Kidney (tissue), 14 donors: ENCODE results near the gene MFSD2B. TPM values are rescaled to one million over a fixed set of nuclear protein-coding genes. Genes with fewer than 3 reads are reported as not detected.

Experiments used
- DNase-seq, 5 donors: peaks; one replicate each; pipeline ENCODE4 v3.0.0-alpha.2; 2013 to 2020
- FAIRE-seq: peaks from 2 replicates; lab custom pipeline; 2012; peaks lifted over from hg19 to GRCh38; lab: Jason Lieb, UNC
- H3K27ac ChIP-seq, 2 donors: one replicate each; pipeline ENCODE4 v1.7.0; 2013; ENCODE audit warnings: low read depth in 2 of 2, low read length in 2 of 2, inconsistent platforms in 1 of 2
- H3K27me3 ChIP-seq: one replicate; pipeline ENCODE4 v1.7.1; 2013; ENCODE audit warnings: low read length, inconsistent platforms; ENCODE audit not compliant: control insufficient read depth, insufficient read depth
- H3K36me3 ChIP-seq, 3 donors: one replicate each; pipeline versions ENCODE4 v1.7.0 to v1.7.1; 2013; ENCODE audit warnings: low read length in 3 of 3, control low read depth in 1 of 3, inconsistent platforms in 1 of 3; ENCODE audit not compliant: insufficient read depth in 3 of 3, control insufficient read depth in 2 of 3
- H3K4me1 ChIP-seq, 3 donors: one replicate each; pipeline versions ENCODE4 v1.7.0 to v1.7.1; 2013; ENCODE audit warnings: low read length in 3 of 3, inconsistent platforms in 1 of 3, low read depth in 1 of 3; ENCODE audit not compliant: control insufficient read depth in 2 of 3, insufficient read depth in 2 of 3
- H3K4me3 ChIP-seq, 3 donors: one replicate each; pipeline versions ENCODE4 v1.7.0 to v1.8.1; 2013; ENCODE audit warnings: low read length in 3 of 3, control low read depth in 1 of 3, inconsistent platforms in 1 of 3
- H3K9ac ChIP-seq, 3 donors: one replicate each; pipeline versions ENCODE4 v1.7.0 to v1.7.1; 2013; ENCODE audit warnings: low read length in 3 of 3, control low read depth in 1 of 3, inconsistent platforms in 1 of 3
- H3K9me3 ChIP-seq, 3 donors: one replicate each; pipeline versions ENCODE4 v1.7.0 to v1.7.1; 2013; ENCODE audit warnings: low read length in 3 of 3, control low read depth in 1 of 3, inconsistent platforms in 1 of 3; ENCODE audit not compliant: control insufficient read depth in 2 of 3, insufficient read depth in 1 of 3
- CTCF ChIP-seq: IDR thresholded peaks from 3 replicates; pipeline ENCODE4 v1.5.1; 2012; ENCODE audit warnings: mild to moderate bottlenecking, moderate library complexity, borderline replicate concordance; ENCODE audit not compliant: insufficient read depth; ENCODE audit errors: extremely low read depth
- intact Hi-C: fragments of 100-400 bp; cut with DNase I; formaldehyde crosslinking; loops from one replicate; pipeline ENCODE4 v1.11.1; 2022
- polyA plus RNA-seq: library from polyadenylated mRNA; stranded (reverse); fragments of 350-450 nt; fragmentation: Illumina TruSeq; extraction: RNeasy Lipid Tissue Mini Kit (QIAGEN cat#74804); gene quantifications from one replicate; pipeline ENCODE4 v1.2.3, GENCODE V29; 2014; ENCODE audit warnings: low read depth, low replicate concordance; ENCODE audit not compliant: insufficient read depth
- total RNA-seq: library from RNA; stranded (reverse); fragmentation: NEBNext Ultra II Directional; extraction: Animal tissue kit (Norgen Biotek cat#: 25700); gene quantifications from one replicate; pipeline ENCODE4 v1.2.1, GENCODE V29; 2021
- donor health status: control.
- donor health status: control.
- donor health status: control.
- donor health status: control.
- donor health status: control.
- donor health status: DM: yes; HTN: yes; CAD: no.
- donor health status: Normal renal cell carcinoma (clear cell type).

MFSD2B gene
- total and polyA plus RNA-seq, 2 donors from 2014 or later: 0.54 TPM; not detected in 1

GRCh38 chr2:24051833-24052232, 41.9 kb downstream of the MFSD2B start:
- intact Hi-C loops: no loop called here

GRCh38 chr2:24052951-24053350, 43.1 kb downstream of the MFSD2B start:
- H3K4me1 ChIP-seq: peaks cover 0 to 4% (median 2%) of the 10 kb centered on the region in 3 donors
- no peak for TF ChIP-seq CTCF
- H3K9me3 ChIP-seq: no peaks in the 10 kb centered on the region
- H3K4me3 ChIP-seq: no peak overlapping the region
- no peak overlapping the region for H3K9ac ChIP-seq
- intact Hi-C loops: no loop called here
- no peaks in the 10 kb centered on the region for H3K36me3 ChIP-seq
- DNase-seq: no peak
- H3K27me3 ChIP-seq: no peaks in the 10 kb centered on the region
- no peak overlapping the region for H3K27ac ChIP-seq
- no peak for FAIRE-seq

More at GRCh38 chr2:24051833-24052232, 41.9 kb downstream of the MFSD2B start:
- no peak for TF ChIP-seq CTCF
- Histone ChIP-seq H3K27me3 (no peaks in the 10 kb centered on the region), H3K9me3 (no peaks in the 10 kb centered on the region), H3K36me3 (no peaks in the 10 kb centered on the region), H3K9ac (no peak overlapping the region), H3K27ac (no peak overlapping the region), H3K4me3 (no peak overlapping the region), H3K4me1 (peaks cover 0 to 9% (median 6%) of the 10 kb centered on the region in 3 donors)
- DNase-seq (no peak), FAIRE-seq (no peak)

- Histone ChIP-seq H3K9me3 (no peaks in the 10 kb centered on the region), H3K27me3 (no peaks in the 10 kb centered on the region), H3K36me3 (no peaks in the 10 kb centered on the region), H3K4me3 (no peak overlapping the region), H3K27ac (no peak overlapping the region), H3K4me1 (no peaks in the 10 kb centered on the region), H3K9ac (no peak overlapping the region)
- no peak for TF ChIP-seq CTCF
- FAIRE-seq: no peak
- no peak for DNase-seq
- intact Hi-C loops: no loop called here
These were observed 44.6 kb downstream of the MFSD2B start for GRCh38 chr2:24054366-24055010.
